ENCODE data around the gene ECSCR.
A peak's percentile ranks its signal among the peaks of the same experiment; 100 is the strongest.
"Not testable (repeated sequence)": the region's sequence is repeated elsewhere in the genome, so short reads cannot be mapped to it uniquely, and the experiment has no call there.

ECSCR gene

DNA sequence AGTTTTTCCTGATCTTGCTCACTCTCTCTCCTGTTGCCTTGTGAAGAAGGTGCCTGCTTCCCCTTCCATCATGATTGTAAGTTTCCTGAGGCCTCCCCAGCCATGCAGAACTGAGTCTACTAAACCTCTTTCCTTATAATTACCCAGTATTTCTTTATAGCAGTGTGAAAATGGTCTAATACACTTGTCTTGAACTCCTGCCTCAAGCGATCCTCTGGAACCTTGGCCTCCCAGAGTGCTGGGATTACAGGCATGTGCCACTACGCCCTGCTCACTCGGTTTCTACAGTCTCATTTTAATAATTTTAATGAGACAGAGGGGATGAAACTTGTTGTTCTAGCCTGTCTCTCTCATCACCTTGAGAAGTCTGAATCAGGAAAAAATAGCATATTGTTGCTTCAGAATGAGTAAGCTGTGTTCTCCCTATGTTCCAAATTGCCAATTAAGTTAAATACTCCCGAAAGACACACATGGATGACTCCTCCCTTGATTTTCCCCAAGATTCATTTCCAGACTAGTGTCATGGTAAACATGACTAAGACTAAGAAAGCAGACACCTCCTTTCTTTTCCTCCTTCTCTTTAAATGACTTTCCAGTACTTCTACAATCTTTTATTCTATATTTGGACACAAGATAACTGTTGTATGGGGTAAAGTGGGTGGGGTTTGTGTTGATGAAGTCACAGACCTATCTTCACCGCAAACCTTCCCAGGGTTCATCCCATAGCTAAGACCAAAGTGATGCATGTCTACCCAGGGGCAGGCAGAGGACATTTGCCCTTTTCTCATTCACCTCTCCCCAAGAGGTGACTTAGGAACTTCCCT, 15.4 kb downstream of the ECSCR start:
- DNase-seq (ENCODE audit: low read depth, low spot score) = no peak

GRCh38 chr5:139445325-139446170, 17.0 kb downstream of the ECSCR start:
- peak; percentile 39 for DNase-seq (ENCODE audit: low read depth, low spot score)

GRCh38 chr5:139443831-139444453, 18.6 kb downstream of the ECSCR start:
- DNase-seq (ENCODE audit: low read depth, low spot score) = no peak

DNA sequence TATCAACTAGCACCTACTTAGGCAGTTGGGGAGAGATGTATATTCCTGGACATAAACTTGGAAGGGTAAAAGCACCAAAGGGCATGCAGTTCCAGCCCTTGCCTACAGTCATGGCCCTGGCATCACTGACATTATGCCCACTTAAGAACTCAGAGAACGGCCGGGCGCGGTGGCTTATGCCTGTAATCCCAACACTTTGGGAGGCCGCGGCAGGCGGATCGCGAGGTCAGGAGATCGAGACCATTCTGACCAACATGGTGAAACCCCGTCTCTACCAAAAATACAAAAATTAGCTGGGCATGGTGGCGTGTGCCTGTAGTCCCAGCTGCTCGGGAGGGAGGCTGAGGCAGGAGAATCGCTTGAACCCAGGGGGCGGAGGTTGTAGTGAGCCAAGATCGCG, 22.1 kb downstream of the ECSCR start:
- not testable (repeated sequence) for DNase-seq (ENCODE audit: low read depth, low spot score)

DNA sequence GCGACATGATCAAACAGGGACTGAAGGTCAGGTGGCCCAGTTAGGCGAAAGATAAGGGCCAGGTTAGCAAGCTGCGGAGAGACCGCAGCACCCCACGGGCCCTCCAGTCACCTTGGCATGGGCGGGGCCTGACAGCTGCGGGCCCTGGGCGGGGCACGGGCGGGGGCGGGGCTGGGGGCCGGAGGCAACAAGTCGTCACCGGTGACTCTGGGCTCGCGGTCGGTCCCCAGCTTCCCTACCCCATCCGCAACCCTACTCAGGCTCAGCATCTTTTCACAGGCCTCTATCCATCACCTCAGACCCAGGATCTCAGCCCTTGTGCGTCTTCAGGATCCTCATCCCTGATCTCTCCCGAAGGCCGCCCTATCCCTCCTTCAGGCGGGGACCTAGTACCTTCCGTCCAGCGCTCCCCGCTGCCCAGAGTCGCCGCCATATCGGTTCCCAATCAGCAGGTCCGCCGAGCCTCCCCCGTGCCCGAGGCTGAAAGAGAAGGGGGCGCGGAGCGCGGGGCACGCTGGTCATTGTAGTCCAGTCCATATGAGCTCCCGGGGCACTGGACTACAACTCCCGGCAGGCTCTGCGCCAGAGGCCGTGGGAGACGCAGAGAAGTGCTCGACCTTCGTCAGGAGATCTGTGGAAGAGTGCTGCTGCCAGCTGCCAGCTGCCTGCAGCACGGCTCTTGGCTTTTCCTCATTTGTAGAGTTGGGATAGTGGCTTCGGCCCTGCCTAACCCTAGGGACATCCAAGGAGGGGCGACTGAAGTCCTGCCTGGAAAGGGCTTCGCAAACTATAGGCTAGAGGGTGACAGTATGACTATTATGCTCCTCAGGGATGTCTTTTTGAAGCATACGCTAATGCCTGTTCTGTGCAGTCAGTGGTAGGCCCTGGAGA, 23.3 kb downstream of the ECSCR start, which contains the start of gene DNAJC18:
DNAJC18 (minus strand) TSS at position 513 of the 891 bp plus-strand sequence; CDS start at position 433, 80 bp downstream.
- DNase-seq (ENCODE audit: low read depth, low spot score) = peak; percentile 94

DNA sequence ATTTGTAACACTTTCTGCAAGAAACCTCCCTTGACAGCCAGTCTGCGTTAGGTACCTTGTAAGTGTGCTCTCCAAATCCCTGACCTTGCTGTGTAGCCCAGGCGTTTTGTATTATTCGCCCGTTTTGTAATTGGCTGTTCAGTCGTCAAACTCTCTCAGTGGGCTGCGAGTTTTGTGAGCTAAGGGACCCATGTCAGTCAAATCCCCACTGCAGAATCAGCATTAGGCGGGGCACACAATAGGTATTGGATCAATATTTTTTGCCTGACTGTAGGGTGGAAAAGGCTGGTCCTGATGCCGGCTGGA, 23.9 kb downstream of the ECSCR start:
- peak; percentile 10 for DNase-seq (ENCODE audit: low read depth, low spot score)

DNA sequence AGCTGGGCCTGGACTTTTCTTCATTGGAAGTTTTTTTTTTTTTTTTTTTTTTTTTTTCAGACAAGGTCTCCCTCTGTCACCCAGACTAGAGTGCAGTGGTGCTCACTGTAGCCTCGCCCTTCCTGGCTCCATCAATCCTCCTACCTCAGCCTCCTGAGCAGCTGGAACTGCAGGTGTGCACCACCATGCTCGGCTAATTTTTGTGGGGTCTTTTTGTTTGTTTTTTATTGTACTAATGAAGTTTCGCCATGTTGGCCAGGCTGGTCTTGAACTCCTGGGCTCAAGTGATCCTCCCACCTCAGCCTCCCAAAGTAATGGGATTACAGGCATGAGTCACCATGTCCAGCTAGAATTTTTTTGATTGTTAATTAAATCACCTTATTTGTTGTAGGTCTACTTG, 26.9 kb downstream of the ECSCR start:
- no peak for DNase-seq (ENCODE audit: low read depth, low spot score)

DNA sequence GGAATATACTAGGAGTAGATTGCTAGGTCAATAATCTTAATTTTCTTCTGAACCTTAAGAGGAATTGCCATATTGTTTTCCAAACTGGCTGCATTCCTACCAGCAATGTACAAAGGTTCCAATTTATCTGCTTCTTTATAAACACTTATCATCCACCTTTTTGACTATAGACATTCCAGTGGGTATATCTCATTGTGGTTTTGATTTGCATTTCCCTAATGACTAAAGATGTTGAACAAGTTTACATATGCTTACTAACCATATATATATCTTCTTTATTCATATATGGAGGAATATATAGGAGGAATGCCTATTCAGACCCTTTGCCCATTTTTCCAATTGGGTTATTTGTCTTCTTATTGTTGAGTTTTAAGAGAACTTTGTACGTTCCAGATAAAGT, 30.8 kb downstream of the ECSCR start:
- DNase-seq (ENCODE audit: low read depth, low spot score) = no peak

GRCh38 chr5:139430015-139430414, 32.5 kb downstream of the ECSCR start:
- no peak for DNase-seq (ENCODE audit: low read depth, low spot score)

DNA sequence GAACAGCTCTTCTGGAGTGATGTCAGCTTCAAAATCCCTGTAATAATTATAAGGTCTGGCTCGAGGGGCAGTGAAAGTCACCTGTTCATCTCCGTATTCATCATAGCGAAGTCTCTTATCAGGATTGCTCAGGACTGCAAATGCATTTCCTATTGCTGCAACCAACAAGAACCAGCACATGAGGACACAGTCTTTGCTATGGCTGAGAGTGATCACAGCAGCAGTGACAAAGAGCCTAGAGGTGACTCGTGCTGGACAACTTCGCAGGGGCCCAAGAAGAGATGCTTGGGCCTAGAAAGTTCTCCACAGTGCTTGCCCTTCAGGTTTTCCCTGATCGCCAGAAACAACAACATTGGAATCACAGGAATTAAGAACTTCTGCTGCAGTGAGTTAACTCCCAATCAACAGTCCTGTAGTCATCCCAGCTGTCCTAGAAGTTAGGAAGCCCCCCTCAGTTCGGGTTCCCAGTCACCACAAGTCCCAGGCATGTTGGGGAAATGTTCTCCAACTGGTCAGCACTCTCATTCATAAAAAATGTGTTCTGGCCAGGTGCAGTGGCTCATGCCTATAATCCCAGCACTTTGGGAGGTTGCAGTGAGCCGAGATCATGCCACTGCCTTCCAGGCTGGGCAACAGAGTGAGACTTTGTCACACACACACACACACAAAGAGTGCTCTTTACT, 36.2 kb downstream of the ECSCR start:
- no peak for DNase-seq (ENCODE audit: low read depth, low spot score)

DNA sequence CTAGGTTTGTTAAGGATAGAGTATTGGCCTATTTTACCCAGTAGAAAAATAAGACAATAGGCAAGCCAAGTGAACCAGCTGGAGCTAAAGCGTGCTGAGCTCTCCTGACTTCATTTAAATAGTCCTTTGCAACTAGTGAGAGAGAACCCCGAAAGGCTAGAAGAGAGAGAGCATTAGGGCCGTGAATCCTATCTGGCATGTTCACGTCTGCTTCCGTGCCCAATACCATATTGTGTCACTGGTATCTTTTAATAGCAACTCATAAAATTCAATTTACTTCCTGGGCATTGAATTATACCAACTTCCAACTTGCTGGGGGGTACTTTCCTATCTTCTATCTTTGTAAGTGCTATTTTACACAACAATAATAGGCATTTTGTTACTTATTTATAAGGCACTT, 37.0 kb downstream of the ECSCR start:
- no peak for DNase-seq (ENCODE audit: low read depth, low spot score)

DNA sequence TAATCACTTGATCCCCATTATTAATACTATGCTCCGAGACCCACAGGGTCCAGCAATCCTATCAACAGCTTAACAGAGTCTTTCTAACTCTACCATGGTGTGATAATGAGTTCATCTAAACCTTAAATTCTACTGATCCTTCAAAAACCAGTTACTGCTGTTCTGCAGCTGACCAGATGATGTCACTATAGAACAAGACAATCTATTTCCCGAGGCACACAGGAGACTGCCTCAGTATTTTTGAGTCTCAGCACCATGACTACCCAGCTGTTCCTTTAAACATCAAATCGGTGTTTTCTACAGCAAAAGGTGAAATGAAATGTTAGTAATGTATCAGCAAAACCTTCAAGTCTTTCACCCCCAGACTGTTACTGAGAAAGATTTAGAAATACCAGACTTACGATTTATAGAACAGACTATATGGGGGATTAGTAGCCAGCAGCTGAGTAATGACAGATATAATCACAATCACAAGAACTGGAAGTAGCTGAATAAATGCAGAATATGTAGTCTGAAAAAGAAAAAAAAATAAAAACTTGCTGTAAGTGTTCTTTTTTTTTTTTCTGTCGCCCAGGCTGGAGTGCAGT, 40.1 kb downstream of the ECSCR start:
- DNase-seq (ENCODE audit: low read depth, low spot score) = peak; percentile 34

DNA sequence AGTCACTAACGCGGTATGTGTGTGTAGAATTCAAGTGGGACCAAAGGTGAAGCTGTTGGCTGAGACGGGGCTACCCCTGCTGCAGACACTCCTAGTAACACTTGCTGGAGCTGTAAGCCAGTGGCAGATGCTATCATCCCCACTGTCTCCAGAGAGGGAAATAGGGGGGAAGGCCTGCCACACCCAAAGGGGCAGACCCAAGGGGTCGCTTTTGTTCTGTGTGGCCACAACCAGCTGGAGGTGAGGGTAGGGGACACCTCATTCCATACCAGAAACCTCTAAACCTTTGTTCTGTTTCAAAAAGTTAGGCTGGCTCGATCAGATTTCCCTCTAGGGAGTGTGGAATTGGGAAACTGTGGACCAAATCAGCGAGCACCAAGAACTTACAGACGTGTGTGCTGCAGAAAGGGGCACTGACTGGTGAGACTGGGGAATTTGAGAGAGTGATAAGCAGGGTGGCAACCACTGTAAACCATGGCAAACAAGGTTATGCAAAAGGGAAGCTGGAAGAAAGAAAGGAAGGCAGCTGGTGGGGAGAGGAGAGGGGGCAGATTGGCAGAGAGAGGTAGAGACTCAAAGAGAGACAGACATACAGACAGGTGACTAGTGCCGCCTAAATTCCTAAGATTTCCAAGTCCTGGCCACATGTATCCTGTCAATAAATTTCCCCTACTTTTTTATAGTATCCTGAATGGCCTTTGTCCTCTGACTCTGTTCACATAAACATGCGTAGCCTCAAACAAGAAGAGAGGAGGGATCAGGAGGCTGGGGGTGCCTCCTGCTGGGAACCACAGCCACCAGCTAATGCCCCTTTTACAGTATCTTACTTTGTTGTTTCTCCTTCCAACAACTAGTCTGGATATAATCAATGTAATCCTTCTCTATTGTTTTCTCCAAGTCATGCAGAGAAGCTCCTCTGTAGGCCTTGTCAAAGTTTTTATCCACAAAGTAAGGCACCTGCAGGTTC, 43.0 kb downstream of the ECSCR start:
- DNase-seq (ENCODE audit: low read depth, low spot score) = peak; percentile 25

GRCh38 chr5:139418793-139419192, 43.8 kb downstream of the ECSCR start:
- DNase-seq (ENCODE audit: low read depth, low spot score) = no peak

DNA sequence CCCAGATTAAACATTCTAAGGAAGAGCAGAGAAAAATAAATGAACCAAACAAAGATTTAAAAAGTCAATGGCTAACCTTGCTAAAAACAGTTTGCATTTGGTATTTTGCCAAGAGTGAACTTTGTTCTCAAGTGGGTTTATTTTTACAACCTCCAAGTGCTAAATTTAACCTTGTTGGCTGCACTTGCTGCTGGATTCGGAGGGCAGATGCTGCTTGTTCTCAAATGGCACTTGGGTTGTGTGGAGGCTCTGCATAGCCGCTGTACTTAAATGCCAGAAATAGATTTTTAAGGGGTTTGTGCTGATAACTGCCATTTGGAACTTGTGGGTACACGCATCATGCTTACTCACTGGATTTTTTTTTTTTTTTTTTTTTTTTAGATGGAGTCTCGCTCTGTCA, 45.3 kb downstream of the ECSCR start:
- no peak for DNase-seq (ENCODE audit: low read depth, low spot score)

DNA sequence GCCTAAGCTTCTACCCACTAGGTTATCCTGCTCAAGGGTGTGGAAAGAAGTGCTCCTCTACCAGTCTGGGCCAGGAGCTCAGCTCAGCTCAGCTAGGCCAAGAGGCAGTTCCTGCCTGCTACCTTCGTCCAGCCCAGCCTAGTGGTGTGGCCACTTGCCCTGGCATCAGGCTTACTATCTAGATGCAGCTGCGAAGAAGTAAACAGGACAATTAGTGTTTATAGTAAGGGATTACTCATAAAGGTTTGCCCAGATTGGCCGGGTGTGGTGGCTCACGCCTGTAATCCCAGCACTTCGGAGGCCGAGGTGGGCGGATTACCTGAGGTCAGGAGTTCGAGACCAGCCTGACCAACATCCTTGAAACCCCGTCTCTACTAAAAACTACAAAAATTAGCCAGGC, 45.9 kb downstream of the ECSCR start:
- DNase-seq (ENCODE audit: low read depth, low spot score) = no peak

DNA sequence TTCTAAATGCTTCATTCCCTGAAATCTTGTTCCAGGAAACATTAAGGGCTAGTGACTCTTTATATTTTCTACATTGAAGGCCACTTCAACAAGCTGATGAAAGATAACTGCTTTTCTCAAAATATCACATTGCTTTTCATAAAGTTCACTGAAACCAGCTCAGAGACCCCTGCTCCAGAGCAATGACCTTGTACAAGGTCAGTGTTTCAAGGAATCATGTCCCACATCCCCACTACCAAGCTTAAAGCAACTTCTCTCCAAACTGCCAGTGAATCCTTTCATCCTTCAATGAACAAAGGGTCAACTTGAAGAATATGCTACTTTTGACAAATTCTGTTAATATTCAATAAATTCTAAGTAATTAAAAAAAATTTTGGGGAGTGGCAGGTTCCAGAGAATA, 46.7 kb downstream of the ECSCR start:
- no peak for DNase-seq (ENCODE audit: low read depth, low spot score)

DNA sequence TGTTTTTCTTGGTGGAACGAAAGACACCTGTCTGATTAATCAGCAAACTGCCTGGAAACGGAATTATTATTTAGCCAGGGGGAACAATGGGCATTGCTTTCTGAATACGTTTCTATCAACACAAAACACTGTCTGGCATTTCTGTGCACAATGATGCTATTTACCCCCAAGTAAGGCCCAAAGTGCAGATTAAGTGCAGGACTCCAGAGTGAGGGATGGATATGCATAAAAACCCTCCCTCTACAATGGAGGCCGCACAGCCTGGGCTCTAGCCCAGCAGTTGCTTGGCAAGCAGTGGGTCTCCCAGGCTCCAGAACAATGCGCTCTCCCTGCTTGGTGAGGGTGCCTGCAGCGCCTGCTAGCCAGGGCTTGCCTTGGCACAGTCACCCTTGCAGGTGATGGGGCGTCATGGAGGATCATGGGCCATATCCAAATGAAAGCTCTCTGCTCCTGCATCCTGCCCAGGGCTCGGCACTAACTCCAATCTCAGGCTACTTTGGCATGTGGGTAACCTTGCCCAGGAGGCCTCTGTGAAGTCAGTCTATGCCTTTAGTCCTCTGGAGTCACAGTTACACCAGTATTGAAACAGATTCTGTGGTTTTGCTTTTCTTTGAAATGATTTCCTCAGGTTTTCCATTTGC, 47.2 kb downstream of the ECSCR start:
- DNase-seq (ENCODE audit: low read depth, low spot score) = no peak

Data from ELF-1 (cell line).